Thymus (tissue), 11 donors: ENCODE measurements around the gene OR2K2. TPM values are rescaled to one million over a fixed set of nuclear protein-coding genes. Genes with fewer than 3 reads are reported as not detected.
"Not testable (repeated sequence)": the region's sequence is repeated elsewhere in the genome, so short reads cannot be mapped to it uniquely, and the experiment has no call there.

Source experiments
- DNase-seq, 9 donors: peaks; one replicate each; pipeline ENCODE4 v3.0.0-alpha.2; 2013; ENCODE audit warnings: low spot score in 9 of 9, low read depth in 6 of 9, missing footprints in 1 of 9
- H3K27ac ChIP-seq, 2 donors: one replicate each; pipeline ENCODE4 v1.5.1; 2013; ENCODE audit warnings: control low read depth in 1 of 2, low read depth in 1 of 2, low read length in 1 of 2, mild to moderate bottlenecking in 1 of 2, moderate library complexity in 1 of 2
- H3K27me3 ChIP-seq, 2 donors: one replicate each; pipeline ENCODE4 v1.5.1; 2013; ENCODE audit warnings: low read length in 1 of 2; ENCODE audit not compliant: control insufficient read depth in 2 of 2, insufficient read depth in 1 of 2
- H3K36me3 ChIP-seq, 2 donors: one replicate each; pipeline ENCODE4 v1.5.1; 2013; ENCODE audit warnings: low read length in 1 of 2, mild to moderate bottlenecking in 1 of 2, moderate library complexity in 1 of 2; ENCODE audit not compliant: control insufficient read depth in 2 of 2, insufficient read depth in 2 of 2
- H3K4me1 ChIP-seq, 2 donors: one replicate each; pipeline ENCODE4 v1.5.1; 2013; ENCODE audit warnings: low read length in 2 of 2; ENCODE audit not compliant: control insufficient read depth in 2 of 2, insufficient read depth in 2 of 2
- H3K4me3 ChIP-seq, 2 donors: one replicate each; pipeline ENCODE4 v1.5.1; 2013; ENCODE audit warnings: low read length in 2 of 2, control low read depth in 1 of 2, mild to moderate bottlenecking in 1 of 2
- H3K9me3 ChIP-seq, 2 donors: one replicate each; pipeline ENCODE4 v1.5.1; 2013; ENCODE audit warnings: low read length in 1 of 2, mild to moderate bottlenecking in 1 of 2; ENCODE audit not compliant: control insufficient read depth in 2 of 2, insufficient read depth in 1 of 2
- WGBS: extraction: QIAGEN DNeasy Blood & Tissue Kit; methylation state at CpG from one replicate; pipeline ENCODE4 v1.1.7; 2013; 5-methylcytosine and 5-hydroxymethylcytosine counted together
- polyA plus RNA-seq: library from polyadenylated mRNA; stranded (reverse); fragments of 200-250 nt; gene quantifications from one replicate; pipeline ENCODE4 v1.2.3, GENCODE V29; 2013
- total RNA-seq: library from RNA; stranded (reverse); fragments of 120-200 nt; gene quantifications from one replicate; pipeline ENCODE4 v1.2.4, GENCODE V29; 2013
- donor health status: healthy.

Gene OR2K2
- total and polyA plus RNA-seq, 2 donors, result not detected

DNA sequence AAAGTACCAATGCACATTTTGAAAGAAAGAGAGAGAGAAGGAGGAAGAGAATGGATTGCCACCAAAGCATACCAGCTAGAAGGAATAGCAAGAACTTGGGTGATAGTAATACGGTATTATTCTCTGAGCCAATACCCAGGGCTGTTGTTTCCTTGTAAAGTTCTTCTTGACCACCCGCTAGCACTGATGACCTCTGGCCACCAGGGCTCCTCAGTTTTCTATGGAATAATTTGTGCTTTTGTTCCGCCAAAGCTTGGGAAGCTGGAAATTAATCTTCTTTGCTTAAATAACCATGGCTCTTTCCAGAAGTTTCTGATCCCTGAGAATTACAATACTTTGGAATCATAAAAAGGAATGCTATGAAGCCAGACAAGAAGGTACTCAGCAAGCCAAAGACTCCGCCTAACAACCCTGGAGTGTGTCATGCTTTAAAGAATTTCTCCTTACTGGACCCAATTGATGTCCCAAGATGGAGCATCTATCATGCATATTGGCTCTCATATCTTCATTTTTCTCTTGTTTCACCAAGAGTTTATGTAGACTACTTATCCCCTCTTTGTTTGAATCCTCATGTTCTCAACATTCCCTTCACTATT lies 29.8 kb downstream of the OR2K2 start:
- Histone ChIP-seq H3K4me3 (no peak overlapping the region), H3K4me1 (no peaks in the 10 kb centered on the region), H3K27ac (no peak overlapping the region), H3K36me3 (no peaks in the 10 kb centered on the region), H3K27me3 (no peaks in the 10 kb centered on the region), H3K9me3 (no peaks in the 10 kb centered on the region)
- 98% methylated on average over 4 of the region's 4 CpGs for WGBS
- no peak for DNase-seq

DNA sequence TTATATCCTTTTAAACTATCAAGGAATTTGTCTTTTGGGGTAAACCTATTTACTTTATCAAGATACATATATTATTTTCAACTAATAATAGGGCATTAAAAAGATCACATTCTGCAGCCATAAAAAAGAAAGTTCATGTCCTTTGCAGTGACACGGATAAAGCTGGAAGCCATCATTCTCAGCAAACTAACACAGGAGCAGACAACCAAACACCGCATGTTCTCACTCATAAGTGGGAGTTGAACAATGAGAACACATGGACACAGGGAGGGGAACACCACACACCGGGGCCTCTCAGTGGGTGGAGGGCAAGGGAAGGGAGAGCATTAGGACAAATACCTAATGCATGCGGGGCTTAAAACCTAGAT lies 30.4 kb downstream of the OR2K2 start:
- H3K27ac ChIP-seq, H3K36me3 ChIP-seq, H3K9me3 ChIP-seq, H3K27me3 ChIP-seq, H3K4me1 ChIP-seq, H3K4me3 ChIP-seq, DNase-seq: not testable (repeated sequence)
- 73% methylated on average over 4 of the region's 4 CpGs for WGBS

DNA sequence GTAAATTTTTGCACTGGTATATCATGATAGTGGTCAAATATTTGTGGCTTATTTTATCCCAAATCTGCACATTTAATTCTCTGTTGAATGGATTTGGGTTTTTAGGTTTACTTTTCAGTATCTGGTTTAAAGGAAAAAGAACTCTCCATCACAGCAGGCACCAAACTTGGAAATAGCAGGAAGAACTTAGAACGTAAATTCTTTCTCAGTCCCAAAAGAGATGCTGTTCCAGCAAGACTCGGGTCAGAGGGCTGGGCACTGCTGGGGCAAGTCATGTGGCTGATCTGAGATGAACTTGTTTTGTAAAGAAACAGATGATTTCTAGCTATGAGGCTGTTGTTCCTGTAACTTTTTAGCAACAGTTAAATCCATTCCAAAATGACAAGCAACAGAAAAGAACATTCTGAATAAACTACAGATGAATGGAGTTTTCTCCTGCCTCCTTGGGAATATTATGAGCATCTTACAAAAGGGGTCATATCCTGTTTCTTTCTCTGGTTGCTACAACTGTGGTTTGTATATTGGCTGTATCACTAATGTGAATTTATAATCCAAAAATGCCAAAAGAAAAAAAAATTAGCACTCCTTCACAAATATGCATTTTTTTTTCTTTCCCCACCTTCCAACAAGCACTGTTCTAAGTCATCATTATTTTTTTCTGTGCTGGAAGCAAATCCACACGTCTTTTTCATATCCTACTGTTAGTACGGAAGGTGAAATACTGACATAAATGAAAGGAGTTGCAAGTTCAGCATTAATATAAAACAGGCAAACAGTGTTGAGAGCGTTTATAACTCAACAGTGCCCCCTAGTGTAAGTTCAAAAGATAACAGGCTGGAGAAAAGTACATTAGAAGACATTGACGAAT lies 31.1 kb downstream of the OR2K2 start:
- peak; percentile 9 to 66 (median 32) for DNase-seq
- Histone ChIP-seq H3K4me1 (no peaks in the 10 kb centered on the region), H3K4me3 (no peak overlapping the region), H3K36me3 (no peaks in the 10 kb centered on the region), H3K27me3 (no peaks in the 10 kb centered on the region), H3K9me3 (no peaks in the 10 kb centered on the region), H3K27ac (peak overlapping the region in 1 of 2 donors; percentile 9)
- 30% methylated on average over 6 of the region's 6 CpGs for WGBS

DNA sequence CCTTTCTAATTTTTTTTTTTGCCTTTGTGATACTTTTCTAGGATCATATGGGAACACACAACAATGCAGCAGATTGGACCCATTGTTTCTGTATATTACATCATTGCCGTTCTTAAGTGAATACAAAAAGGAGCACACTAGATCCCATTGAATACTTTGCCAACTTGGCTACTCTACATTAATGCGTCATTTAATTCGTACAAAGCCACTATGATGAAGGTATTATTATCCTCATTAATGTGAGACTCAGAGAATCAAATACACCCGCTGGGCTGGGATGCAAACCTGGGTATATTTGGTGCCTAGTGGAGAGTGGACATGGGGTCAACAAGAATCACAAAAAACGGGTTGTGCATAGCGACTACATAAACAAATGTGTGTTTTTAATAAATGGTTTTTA lies 31.9 kb downstream of the OR2K2 start:
- H3K27me3 ChIP-seq, result no peaks in the 10 kb centered on the region
- no peak overlapping the region for H3K27ac ChIP-seq
- no peaks in the 10 kb centered on the region for H3K4me1 ChIP-seq
- H3K36me3 ChIP-seq, result no peaks in the 10 kb centered on the region
- H3K4me3 ChIP-seq, result no peak overlapping the region
- no peaks in the 10 kb centered on the region for H3K9me3 ChIP-seq
- 97% methylated on average over 6 of the region's 6 CpGs for WGBS
- DNase-seq, result no peak

DNA sequence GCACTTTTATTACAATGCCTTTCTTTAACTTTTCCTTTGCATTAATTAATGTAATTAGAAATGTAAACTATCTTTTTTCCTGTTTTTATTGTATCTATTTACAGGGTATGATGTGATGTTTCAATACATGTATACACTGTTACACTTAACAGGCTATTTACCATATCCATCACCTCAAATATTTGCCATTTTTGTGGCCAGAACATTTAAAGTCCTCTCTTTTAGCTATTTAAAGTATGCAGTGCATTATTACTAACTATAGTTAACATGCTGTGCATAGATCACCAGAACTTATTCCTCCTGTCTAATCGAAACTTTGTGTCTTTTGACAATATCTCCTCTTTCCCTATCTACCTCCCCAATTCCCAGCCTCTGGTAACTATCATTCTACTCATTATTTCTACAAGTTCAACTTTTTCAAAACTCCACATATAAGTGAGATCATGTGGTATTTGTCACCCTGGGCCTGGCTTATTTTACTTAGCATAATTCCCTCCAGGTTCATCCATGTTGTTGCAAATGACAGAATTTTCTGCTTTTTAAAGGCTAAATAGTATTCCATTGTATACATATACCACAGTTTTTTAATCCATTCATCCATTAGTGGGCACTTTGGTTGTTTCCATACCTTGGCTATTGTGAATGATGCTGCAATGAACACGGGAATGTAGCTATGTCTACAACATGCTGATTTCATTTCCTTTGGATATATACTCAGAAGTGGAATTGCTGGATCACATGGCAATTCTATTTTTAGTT lies 32.8 kb downstream of the OR2K2 start:
- no peak overlapping the region for H3K4me3 ChIP-seq
- H3K36me3 ChIP-seq, result no peaks in the 10 kb centered on the region
- H3K27me3 ChIP-seq, result no peaks in the 10 kb centered on the region
- no peaks in the 10 kb centered on the region for H3K4me1 ChIP-seq
- H3K9me3 ChIP-seq, result no peaks in the 10 kb centered on the region
- H3K27ac ChIP-seq, result no peak overlapping the region
- 98% methylated on average over 2 of the region's 2 CpGs for WGBS
- DNase-seq, result no peak

DNA sequence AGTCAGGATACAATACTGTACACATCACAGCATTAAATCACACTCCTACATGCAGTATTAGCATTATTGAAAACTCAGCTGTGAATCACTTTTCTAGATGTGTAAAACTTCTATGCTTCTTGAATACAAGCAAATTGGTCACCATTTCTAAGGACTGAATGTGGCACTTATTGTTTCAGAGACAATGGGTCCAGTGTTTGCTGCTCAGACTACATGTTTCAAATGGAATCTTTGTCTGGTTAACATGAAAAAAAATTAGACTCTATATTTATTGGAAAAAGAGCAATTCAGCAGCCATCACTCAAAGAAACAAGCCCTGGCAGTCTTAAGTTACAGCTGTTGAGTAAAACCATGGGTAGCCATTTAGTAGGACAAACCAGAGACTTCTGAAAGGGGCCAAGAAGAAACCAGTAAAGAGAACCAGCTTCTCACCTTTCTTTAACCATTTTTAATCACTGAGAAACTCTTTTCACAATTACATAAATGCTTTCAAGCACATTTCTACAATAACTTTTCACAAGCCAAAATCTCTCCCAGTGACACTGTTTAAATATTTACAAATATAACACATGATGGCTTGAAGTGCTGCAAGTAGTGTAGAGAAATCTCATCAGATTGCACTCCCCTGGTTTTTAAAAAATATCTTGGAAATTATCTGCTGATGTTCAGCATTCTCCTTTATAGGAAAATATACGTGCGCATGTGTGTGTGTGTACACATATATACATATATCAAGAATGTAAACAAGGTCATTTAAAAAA lies 35.2 kb downstream of the OR2K2 start:
- H3K27ac ChIP-seq, result no peak overlapping the region
- no peak for DNase-seq
- H3K4me1 ChIP-seq, result no peaks in the 10 kb centered on the region
- no peaks in the 10 kb centered on the region for H3K27me3 ChIP-seq
- no peaks in the 10 kb centered on the region for H3K36me3 ChIP-seq
- H3K4me3 ChIP-seq, result no peak overlapping the region
- WGBS, result 97% methylated on average over 2 of the region's 2 CpGs
- no peaks in the 10 kb centered on the region for H3K9me3 ChIP-seq

DNA sequence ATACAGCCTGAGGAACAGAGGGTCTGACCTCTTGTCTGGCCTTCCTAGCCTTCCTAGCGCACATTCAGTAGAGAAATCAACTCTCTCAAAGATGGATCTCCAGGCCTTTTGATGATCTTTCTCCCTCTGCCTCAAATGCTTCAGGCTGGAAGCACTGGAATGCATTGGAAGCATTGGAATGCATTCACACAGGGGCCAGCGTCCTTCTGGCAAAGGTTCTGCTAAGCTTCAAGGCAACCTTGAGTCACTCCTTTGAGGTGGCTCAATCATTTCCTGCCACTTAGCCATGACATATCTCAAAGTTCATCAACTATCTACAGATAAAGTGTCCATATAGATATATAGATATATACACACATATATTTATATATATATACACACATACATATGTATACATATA lies 42.9 kb downstream of the OR2K2 start:
- DNase-seq, result no peak
- no peaks in the 10 kb centered on the region for H3K4me1 ChIP-seq
- H3K27ac ChIP-seq, result no peak overlapping the region
- no peaks in the 10 kb centered on the region for H3K36me3 ChIP-seq
- no peaks in the 10 kb centered on the region for H3K9me3 ChIP-seq
- WGBS, result 93% methylated on average over 2 of the region's 2 CpGs
- H3K27me3 ChIP-seq, result no peaks in the 10 kb centered on the region
- no peak overlapping the region for H3K4me3 ChIP-seq

DNA sequence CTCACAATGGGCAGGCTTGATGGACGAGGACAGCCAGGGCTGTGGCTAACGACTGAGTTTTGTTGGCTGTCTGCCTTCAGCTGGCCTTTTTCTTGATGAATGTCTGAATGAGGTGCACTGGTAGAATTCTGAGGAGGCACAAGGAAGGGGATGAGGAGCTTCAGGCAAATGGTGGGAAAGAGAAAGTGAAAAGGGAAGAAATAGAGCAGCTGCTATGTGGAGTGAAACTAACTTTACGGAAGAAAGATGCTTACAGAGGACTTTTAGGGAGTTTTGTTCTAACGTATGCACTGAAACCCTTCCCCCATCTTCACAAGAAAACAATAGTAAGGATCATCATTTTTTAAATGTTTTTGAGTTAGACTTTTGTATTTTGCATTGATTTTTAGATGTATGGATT lies 45.3 kb downstream of the OR2K2 start:
- Histone ChIP-seq H3K36me3 (no peaks in the 10 kb centered on the region), H3K9me3 (no peaks in the 10 kb centered on the region), H3K27me3 (no peaks in the 10 kb centered on the region), H3K4me1 (no peaks in the 10 kb centered on the region), H3K4me3 (no peak overlapping the region), H3K27ac (no peak overlapping the region)
- WGBS, result 97% methylated on average over 4 of the region's 4 CpGs
- peak in 1 of 9 donors; percentile 13 for DNase-seq
